ENCODE results near the gene MCEE. TPM values are rescaled to one million over a fixed set of nuclear protein-coding genes. Genes with fewer than 3 reads are reported as not detected.

MCEE gene
- total RNA-seq, 1 experiment from 2014 or later: 11.8 TPM

GRCh38 chr2:71069376-71069775, 60.7 kb downstream of the MCEE start:
- Histone ChIP-seq H3K4me1 (ENCODE audit: insufficient read depth, low read length, poor library complexity, severe bottlenecking) (peaks cover 9% of the 10 kb centered on the region), H3K27me3 (replicated peaks; ENCODE audit: insufficient read depth, low read depth, low read length, poor library complexity) (no peaks in the 10 kb centered on the region), H3K4me3 (ENCODE audit: low read depth, low read length, poor library complexity, severe bottlenecking) (peak overlapping the region; percentile 54), H3K27ac (ENCODE audit: low read depth, low read length, poor library complexity, severe bottlenecking) (no peak overlapping the region), H3K36me3 (ENCODE audit: insufficient read depth, low read length, poor library complexity, severe bottlenecking) (no peaks in the 10 kb centered on the region), H3K9me3 (ENCODE audit: low read depth, low read length, poor library complexity, severe bottlenecking) (no peaks in the 10 kb centered on the region)
- ChIA-PET POLR2A (ENCODE audit: low non-redundant PET) (no interaction called here), CTCF (interaction anchor here (1.1 kb wide), 1 partner anchor 31 kb away, joined by 4 read pairs; no protein-coding TSS in a partner anchor)
- TF ChIP-seq, protein P1, sequence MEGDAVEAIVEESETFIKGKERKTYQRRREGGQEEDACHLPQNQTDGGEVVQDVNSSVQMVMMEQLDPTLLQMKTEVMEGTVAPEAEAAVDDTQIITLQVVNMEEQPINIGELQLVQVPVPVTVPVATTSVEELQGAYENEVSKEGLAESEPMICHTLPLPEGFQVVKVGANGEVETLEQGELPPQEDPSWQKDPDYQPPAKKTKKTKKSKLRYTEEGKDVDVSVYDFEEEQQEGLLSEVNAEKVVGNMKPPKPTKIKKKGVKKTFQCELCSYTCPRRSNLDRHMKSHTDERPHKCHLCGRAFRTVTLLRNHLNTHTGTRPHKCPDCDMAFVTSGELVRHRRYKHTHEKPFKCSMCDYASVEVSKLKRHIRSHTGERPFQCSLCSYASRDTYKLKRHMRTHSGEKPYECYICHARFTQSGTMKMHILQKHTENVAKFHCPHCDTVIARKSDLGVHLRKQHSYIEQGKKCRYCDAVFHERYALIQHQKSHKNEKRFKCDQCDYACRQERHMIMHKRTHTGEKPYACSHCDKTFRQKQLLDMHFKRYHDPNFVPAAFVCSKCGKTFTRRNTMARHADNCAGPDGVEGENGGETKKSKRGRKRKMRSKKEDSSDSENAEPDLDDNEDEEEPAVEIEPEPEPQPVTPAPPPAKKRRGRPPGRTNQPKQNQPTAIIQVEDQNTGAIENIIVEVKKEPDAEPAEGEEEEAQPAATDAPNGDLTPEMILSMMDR (conservative IDR thresholded peaks at IDR 0.05; ENCODE audit: low read depth, low read length): no peak
- no peak for TF ChIP-seq EZH2 (IDR thresholded peaks at IDR 0.05; ENCODE audit: borderline replicate concordance, low read depth, low read length, poor library complexity, severe bottlenecking)
- no peak for DNase-seq (ENCODE audit: low spot score)
- intact Hi-C loops (cut with micrococcal nuclease; ENCODE audit: unreplicated experiment): no loop called here
- TSS peak; percentile 56 for BruUV-seq (replicated peaks)

GRCh38 chr2:71068218-71069035, 61.6 kb downstream of the MCEE start, which contains the start of gene NAGK:
NAGK (plus strand) TSS chr2:71068648; CDS start chr2:71068684, 36 bp downstream.
- Histone ChIP-seq H3K4me3 (ENCODE audit: low read depth, low read length, poor library complexity, severe bottlenecking) (peak within 1 kb of the TSS; percentile 54), H3K4me1 (ENCODE audit: insufficient read depth, low read length, poor library complexity, severe bottlenecking) (peaks cover 9% of the 10 kb centered on the region), H3K36me3 (ENCODE audit: insufficient read depth, low read length, poor library complexity, severe bottlenecking) (no peaks in the 10 kb centered on the region), H3K9me3 (ENCODE audit: low read depth, low read length, poor library complexity, severe bottlenecking) (no peaks in the 10 kb centered on the region), H3K27me3 (replicated peaks; ENCODE audit: insufficient read depth, low read depth, low read length, poor library complexity) (no peaks in the 10 kb centered on the region), H3K27ac (ENCODE audit: low read depth, low read length, poor library complexity, severe bottlenecking) (peak within 1 kb of the TSS; percentile 59)
- no TSS peak for BruUV-seq (replicated peaks)
- DNase-seq (ENCODE audit: low spot score): peak; percentile 98
- CTCF ChIA-PET: interaction anchor here (0.6 to 1.1 kb wide), 2 partner anchors 32 to 151 kb away, joined by 3 to 4 read pairs; no protein-coding TSS in a partner anchor
- POLR2A ChIA-PET (ENCODE audit: low non-redundant PET): interaction anchor here (0.6 kb wide), 1 partner anchor 29 kb away, joined by 14 read pairs; no protein-coding TSS in a partner anchor
- intact Hi-C loops (cut with micrococcal nuclease; ENCODE audit: unreplicated experiment): no loop called here
- TF ChIP-seq, protein P1 (conservative IDR thresholded peaks at IDR 0.05; ENCODE audit: low read depth, low read length): no peak
- no peak for TF ChIP-seq EZH2 (IDR thresholded peaks at IDR 0.05; ENCODE audit: borderline replicate concordance, low read depth, low read length, poor library complexity, severe bottlenecking)

DNA sequence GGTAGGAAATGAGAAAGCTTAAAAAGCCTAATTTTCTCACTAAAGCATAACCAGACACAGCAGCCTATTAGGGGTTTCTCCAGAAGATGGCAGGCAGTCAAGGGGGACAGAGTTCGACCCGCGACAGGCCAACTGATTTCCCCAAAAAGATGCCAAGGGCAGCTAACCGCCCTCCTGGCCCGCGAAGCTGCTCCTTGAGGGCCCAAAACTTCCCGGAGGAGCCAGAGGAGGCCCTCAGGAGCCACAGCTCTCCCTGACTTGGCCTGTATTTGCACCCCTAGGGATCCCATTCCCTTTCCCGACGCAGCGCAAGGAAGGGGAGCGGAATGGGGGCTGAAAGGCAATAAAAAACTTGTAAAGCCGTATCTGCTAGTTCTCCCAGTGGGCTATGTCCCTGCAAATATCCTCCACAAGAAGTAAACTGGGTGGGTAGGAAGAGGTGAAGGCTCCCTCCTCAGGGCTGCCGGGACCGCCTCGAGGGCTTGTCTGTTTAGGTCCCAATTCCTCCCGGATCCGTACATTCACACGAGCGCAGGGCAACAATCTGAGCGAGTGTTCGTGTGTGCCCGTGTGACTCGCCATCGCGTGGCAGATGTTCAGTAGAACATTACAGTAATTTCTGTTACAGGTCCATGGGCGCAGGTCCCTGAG, 62.3 kb downstream of the MCEE start:
- DNase-seq (ENCODE audit: low spot score): no peak
- Histone ChIP-seq H3K4me3 (ENCODE audit: low read depth, low read length, poor library complexity, severe bottlenecking) (peak overlapping the region; percentile 54), H3K36me3 (ENCODE audit: insufficient read depth, low read length, poor library complexity, severe bottlenecking) (no peaks in the 10 kb centered on the region), H3K9me3 (ENCODE audit: low read depth, low read length, poor library complexity, severe bottlenecking) (no peaks in the 10 kb centered on the region), H3K4me1 (ENCODE audit: insufficient read depth, low read length, poor library complexity, severe bottlenecking) (peaks cover 9% of the 10 kb centered on the region), H3K27me3 (replicated peaks; ENCODE audit: insufficient read depth, low read depth, low read length, poor library complexity) (peaks cover 3% of the 10 kb centered on the region), H3K27ac (ENCODE audit: low read depth, low read length, poor library complexity, severe bottlenecking) (peak overlapping the region; percentile 59)
- ChIA-PET CTCF (interaction anchor here (0.6 kb wide), 1 partner anchor 150 kb away, joined by 3 read pairs; no protein-coding TSS in a partner anchor), POLR2A (ENCODE audit: low non-redundant PET) (interaction anchor here (0.6 kb wide), 1 partner anchor 30 kb away, joined by 14 read pairs; no protein-coding TSS in a partner anchor)
- TF ChIP-seq EZH2 (IDR thresholded peaks at IDR 0.05; ENCODE audit: borderline replicate concordance, low read depth, low read length, poor library complexity, severe bottlenecking): no peak
- TF ChIP-seq, protein P1 (conservative IDR thresholded peaks at IDR 0.05; ENCODE audit: low read depth, low read length): no peak
- intact Hi-C loops (cut with micrococcal nuclease; ENCODE audit: unreplicated experiment): no loop called here
- TSS peak; percentile 85 for BruUV-seq (replicated peaks)
